GM10266 (cell line): ENCODE results near the gene CDYL2.
"Not testable (repeated sequence)": the region's sequence is repeated elsewhere in the genome, so short reads cannot be mapped to it uniquely, and the experiment has no call there.

Experiments used
- DNase-seq: peaks from one replicate; pipeline ENCODE4 v3.0.0; 2012; ENCODE audit errors: extremely low spot score
- TF ChIP-seq, protein P1 (sequence below): IDR thresholded peaks from 2 replicates; pipeline ENCODE4 v1.5.1; 2012; ENCODE audit warnings: mild to moderate bottlenecking, low read depth; ENCODE audit not compliant: control insufficient read depth, insufficient read depth; ENCODE audit errors: missing control alignments

CDYL2 gene

DNA sequence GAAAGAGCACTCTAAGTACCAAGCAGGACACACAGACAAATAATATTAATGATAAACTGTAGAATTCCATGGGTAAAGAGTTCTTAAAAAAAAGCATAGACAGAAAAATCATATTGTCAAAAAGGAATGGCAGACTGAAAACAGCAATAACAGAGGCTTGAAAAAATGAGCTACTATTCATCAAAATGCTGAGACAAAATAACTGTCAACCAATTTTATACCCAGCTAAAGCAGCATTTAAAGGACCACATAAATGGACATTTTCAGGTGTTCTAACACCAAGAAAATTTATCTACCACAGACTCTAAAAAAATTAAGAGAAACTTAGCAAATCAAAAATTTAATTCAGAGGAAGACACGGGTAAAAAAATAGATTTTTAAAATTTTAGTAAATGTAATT, 144.5 kb downstream of the CDYL2 start:
- DNase-seq = no peak
- TF ChIP-seq, protein P1, sequence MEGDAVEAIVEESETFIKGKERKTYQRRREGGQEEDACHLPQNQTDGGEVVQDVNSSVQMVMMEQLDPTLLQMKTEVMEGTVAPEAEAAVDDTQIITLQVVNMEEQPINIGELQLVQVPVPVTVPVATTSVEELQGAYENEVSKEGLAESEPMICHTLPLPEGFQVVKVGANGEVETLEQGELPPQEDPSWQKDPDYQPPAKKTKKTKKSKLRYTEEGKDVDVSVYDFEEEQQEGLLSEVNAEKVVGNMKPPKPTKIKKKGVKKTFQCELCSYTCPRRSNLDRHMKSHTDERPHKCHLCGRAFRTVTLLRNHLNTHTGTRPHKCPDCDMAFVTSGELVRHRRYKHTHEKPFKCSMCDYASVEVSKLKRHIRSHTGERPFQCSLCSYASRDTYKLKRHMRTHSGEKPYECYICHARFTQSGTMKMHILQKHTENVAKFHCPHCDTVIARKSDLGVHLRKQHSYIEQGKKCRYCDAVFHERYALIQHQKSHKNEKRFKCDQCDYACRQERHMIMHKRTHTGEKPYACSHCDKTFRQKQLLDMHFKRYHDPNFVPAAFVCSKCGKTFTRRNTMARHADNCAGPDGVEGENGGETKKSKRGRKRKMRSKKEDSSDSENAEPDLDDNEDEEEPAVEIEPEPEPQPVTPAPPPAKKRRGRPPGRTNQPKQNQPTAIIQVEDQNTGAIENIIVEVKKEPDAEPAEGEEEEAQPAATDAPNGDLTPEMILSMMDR = no peak

DNA sequence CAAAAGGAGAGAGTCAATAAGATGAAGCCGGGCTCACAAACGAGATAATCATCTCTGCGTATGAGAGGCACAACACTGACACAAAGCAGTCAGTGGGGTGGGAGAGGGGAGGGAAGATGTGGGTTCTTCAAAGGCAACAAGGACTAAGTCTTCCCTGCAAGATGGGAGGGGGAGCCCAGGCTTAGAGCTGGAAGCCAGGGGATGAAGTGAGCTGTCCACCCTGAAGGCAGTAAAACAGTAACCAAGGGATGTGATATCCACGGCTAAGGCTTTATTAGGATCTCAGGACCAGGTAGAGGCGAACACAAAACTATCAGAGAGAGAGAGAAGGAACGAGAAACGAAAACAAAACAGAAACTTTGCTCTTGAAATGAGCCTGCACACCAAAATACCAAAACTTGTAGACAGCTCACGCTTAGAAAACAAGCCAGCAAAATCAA, 147.7 kb downstream of the CDYL2 start:
- TF ChIP-seq, protein P1 = no peak
- peak; percentile 44 for DNase-seq

DNA sequence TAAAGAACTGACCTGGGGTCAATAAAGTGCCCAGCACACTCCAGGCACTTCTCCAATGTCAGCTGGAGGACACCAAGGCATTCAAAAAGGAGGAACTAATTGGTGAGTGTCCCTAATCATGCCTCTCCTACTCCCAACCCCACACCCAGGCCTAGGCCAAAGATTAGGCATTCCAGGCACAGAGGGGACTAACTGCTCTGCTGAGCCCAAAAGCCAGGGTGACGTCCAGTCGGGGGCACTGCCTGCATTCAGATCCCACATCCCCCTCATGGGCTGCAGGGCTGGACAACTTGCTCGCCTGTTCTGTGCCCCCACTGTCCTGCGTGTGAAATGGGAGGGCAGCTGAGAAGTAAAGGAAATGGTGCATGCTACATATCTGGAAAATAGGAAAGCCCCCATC, 148.2 kb downstream of the CDYL2 start:
- DNase-seq = no peak
- TF ChIP-seq, protein P1 = no peak

DNA sequence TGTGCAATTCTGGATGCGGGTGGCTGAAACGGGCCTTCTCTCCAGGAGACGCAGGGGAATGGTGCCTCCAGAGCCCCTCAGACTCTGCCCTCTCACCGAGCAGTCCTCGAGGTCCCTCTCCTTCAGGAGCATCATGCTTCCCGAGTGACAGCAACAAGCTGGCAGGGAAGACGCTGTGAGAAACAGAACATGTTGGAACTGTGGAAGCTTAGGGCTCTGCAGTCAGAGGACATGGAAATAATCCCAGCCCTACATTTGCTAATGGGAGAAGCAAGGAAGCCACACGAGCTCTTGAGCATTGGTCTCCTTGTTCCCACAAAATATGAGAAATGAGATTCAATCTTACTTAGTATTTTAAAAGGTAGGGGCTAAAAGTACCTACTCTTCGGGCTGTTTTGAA, 148.6 kb downstream of the CDYL2 start:
- TF ChIP-seq, protein P1 = no peak
- no peak for DNase-seq

DNA sequence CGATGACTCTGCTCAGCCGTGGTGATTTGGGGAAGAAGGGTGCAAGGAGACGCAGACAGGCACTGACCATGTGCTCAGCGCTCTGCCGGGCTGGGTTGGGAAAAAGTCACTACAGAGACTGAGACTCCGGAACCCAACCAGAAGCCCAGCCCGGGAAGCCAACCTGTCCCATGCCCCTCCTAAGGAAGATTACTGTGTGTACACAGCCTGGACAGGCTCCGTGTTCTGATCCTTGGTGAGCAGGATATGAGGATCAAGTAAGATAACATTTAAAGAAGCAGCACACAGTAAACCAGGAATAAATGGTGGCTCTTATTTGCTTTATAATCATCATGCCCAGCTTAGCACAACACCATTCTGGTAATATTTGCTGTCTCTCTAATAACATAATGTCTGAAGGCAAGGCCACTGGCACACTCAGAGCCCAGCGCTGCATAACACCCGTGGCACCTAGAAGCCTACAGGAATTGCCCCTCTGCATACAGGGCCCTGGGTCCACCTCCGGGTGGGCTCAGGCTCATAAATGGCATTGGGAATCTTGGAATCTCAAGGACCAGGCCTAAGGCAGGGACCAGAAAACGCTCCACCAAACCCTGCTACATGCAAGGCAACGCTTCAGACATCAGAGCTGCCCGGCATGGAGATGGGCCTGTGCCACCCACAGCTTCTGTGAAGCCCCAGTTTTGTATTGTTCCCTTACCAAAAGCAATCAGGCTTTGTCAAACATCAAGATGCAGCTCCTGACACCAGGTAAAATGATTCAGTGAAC, 150.1 kb downstream of the CDYL2 start:
- TF ChIP-seq, protein P1 = no peak
- DNase-seq = no peak

DNA sequence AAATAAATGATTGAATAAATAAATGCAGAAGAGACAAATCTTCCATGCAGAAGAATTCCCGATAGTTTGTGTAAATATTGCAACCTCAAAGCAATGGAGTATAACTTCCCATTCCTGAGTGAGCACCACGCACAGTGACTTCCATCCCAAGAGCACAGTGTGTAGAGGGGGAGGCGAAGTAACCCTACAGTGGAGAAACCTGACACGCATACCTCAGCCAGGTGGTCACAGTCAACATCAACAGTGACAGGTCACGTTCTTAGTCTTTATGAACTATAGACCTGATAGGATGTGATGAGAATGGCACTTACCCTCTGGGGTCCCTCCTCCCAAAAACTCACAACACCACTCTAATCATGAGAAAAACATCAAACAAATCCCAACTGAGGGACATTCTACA, 152.0 kb downstream of the CDYL2 start:
- DNase-seq = no peak
- TF ChIP-seq, protein P1 = no peak

DNA sequence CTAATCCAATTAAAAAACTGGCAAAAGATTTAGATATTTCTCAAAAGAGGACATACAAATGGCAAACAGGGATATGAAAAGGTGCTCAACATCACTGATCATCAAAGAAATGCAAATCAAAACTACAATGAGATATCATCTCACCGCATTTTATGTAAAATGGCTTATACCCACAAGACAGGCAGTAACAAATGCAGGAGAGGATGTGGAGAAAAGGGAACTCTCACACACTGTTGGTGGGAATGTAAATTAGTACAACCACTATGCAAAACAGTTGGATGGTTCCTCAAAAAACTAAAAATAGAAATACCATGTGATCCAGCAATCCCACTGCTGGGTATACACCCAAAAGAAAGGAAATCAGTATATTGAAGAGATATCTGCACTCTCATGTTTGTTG, 154.1 kb downstream of the CDYL2 start:
- DNase-seq = not testable (repeated sequence)

DNA sequence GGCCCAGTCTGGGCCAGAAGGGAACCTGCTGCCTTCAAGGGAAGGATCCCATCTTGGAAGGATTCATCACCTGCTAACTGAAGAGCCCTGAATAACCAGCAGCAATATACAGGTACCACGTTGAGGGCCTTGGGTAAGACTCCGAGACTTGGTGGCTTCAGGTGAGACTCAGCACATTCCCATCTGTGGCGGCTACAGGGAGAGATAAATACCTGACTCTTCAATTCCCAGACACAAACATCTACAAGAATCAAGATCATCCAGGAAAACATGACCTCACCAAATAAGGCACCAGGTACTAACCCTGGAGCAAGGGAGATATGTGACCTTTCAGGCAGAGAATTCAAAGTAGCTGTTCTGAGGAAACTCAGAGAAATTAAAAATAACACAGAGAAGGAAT, 164.1 kb downstream of the CDYL2 start:
- TF ChIP-seq, protein P1 = no peak
- DNase-seq = no peak
